NOMO-1 (cell line): ENCODE measurements around the gene CLDN20.

ENCODE experiments used
- DNase-seq, 2 experiments: peaks; one replicate each; lab custom pipeline; 2025; ENCODE audit not compliant: unreplicated experiment in 2 of 2; lab: John Stamatoyannopoulos, UW

CLDN20 gene

DNA sequence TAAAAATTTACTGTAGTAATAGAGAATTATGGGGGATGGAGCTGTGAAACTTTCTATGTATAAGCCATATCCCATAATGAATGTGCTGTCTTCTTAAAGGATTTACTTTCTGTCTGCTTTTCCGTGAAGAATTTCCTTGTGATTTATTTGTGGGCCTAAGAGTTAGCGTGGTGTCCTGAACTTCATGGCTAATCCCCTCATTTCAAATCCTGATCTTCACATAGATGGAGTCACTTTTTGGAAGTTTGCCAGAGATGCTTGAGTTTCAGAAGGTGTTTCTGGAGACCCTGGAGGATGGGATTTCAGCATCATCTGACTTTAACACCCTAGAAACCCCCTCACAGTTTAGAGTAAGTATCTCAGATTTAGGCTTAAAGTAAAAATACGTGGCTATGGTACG, 19.4 kb upstream of the CLDN20 start:
- no peak for DNase-seq

DNA sequence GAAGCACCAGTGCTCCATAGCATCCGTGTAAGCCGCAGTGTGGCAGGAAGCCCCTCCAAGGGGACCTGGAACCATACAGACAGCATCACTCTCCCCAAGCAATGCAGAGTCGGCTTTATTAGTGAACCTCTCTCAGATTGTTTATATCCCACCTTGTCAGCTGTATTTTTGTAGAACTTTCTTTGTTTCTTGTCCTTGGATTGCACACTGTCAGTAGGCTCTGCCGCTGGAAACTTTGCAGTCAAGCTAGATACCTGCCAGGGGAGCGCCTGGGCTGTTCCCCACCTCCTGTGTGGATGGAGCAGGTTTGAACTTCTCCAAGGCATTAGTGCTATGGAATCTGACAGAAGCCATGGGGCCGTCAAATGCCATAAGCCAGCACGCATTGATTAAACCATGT, 18.6 kb upstream of the CLDN20 start:
- no peak for DNase-seq

- no peak for DNase-seq
Measured at GRCh38 chr6:155245831-155246230, 18.0 kb upstream of the CLDN20 start.

GRCh38 chr6:155246825-155247224, 17.0 kb upstream of the CLDN20 start:
- DNase-seq: no peak

- DNase-seq: no peak
Measured at GRCh38 chr6:155247618-155248007, 16.2 kb upstream of the CLDN20 start.

- DNase-seq: no peak
Measured at GRCh38 chr6:155248008-155249001, 15.5 kb upstream of the CLDN20 start.

GRCh38 chr6:155250701-155251381, 13.0 kb upstream of the CLDN20 start:
- DNase-seq: no peak

GRCh38 chr6:155252581-155252980, 11.2 kb upstream of the CLDN20 start:
- DNase-seq: no peak

- DNase-seq: no peak
Measured at GRCh38 chr6:155253337-155253736, 10.5 kb upstream of the CLDN20 start.

- DNase-seq: no peak
Measured at GRCh38 chr6:155254139-155254538, 9.7 kb upstream of the CLDN20 start.

GRCh38 chr6:155256122-155256795, 7.6 kb upstream of the CLDN20 start:
- no peak for DNase-seq

DNA sequence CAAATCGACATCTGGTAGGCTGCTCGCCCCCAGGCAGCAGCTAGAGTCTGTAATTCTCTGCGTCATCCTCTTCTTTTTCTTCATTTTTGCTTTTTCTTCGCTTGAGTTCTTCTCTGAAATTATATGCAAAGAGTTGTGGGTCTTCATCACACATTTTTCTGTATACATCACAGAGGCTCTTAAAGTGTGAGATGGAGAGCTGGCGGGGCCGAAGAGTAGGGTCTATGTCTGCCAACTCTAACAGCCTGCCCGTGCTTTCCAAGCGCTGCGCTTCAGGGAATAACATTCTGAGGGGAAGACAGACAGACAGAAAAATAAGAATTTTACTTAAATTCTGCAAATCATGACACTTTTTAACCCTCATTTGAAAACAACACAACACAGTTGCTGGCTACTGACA, 6.0 kb upstream of the CLDN20 start:
- DNase-seq: no peak

GRCh38 chr6:155259204-155259603, 4.6 kb upstream of the CLDN20 start:
- no peak for DNase-seq

- DNase-seq: no peak
Measured at GRCh38 chr6:155259897-155260296, 3.9 kb upstream of the CLDN20 start.

DNA sequence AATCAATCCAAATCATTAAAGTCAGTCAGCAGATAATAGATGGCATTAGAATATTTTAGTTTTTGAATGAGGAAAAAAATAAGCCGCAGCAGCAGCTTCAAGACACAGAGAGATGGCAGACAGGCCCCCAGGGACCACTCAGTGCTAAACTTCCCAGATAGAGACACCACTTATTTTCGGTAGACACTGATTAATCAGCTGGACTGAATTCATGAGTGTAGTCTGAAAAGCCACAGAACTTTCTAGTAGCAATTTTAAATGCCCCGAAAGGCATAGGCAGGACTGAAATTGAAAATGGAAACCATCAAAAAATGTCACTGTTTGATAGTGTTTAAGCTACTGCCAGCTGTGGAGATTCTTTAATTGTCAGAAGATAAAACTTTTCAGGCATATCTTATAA, 3.1 kb upstream of the CLDN20 start:
- DNase-seq: no peak

- no peak for DNase-seq
Measured at GRCh38 chr6:155261111-155261900, 2.5 kb upstream of the CLDN20 start.

- no peak for DNase-seq
Measured at GRCh38 chr6:155262655-155263054, 1.2 kb upstream of the CLDN20 start.

GRCh38 chr6:155264693-155265320, 994 bp downstream of the CLDN20 start:
- DNase-seq: no peak

GRCh38 chr6:155265843-155266535, 2.2 kb downstream of the CLDN20 start:
- no peak for DNase-seq

GRCh38 chr6:155267411-155267810, 3.6 kb downstream of the CLDN20 start:
- DNase-seq: no peak
